Skin of body (tissue), 2 donors: ENCODE data around the gene OLFM4. TPM values are rescaled to one million over a fixed set of nuclear protein-coding genes. Genes with fewer than 3 reads are reported as not detected.
A peak's percentile ranks its signal among the peaks of the same experiment; 100 is the strongest.

Source experiments
- DNase-seq: peaks from one replicate; lab custom pipeline; 2025; lab: John Stamatoyannopoulos, UW
- total RNA-seq: library from RNA; depleted of rRNA; stranded (reverse); fragments of >200 nt; gene quantifications from one replicate; pipeline ENCODE4 v1.2.3, GENCODE V29; 2014

OLFM4 gene
- total RNA-seq, 1 donor from 2014 or later = 30.1 TPM

DNA sequence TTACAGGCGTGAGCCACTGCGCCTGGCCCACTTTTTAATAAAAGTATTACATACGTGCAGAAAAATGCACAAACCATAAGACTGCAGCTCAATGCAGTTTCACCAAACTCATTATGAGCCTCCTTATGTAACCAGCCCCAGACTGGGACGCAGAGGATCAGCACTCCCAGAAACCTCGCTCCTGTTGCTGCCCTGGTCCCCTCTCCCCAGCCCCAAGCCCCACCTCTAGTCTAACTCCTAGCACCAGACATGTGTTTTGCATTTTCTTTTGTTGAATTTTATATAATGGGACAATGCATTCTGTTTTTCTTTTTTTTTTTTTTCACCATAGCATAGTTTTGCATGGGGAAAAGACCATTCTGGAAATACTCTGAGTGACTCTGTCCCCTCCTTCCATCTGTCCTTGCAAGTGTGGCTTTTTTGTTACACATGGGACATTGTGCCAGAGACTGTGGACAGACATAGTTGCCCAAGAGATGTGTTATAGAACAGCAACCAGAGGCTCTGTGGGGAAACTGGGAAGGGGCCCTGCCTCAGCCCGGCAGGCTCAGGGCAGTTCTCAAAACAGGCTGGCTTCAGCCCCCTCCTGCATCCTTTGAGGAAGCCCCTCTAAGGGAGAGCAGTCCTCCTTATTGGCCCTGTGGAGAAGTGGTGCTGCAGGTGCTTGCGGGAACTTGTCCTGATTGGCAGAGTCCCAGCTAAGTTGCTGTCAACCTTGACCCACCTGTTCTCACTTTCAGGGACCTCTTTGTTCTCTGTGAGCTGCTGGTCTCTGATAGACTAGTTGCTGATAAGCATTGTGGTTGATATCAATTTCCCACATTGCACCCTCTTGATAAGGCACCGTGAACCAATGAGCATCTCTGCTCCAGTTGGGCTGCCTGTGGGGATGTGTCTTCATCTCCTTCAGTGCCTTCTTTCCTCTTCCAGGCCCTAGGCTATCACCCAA is 13.8 kb upstream of the OLFM4 start:
- peak; percentile 18 for DNase-seq

DNA sequence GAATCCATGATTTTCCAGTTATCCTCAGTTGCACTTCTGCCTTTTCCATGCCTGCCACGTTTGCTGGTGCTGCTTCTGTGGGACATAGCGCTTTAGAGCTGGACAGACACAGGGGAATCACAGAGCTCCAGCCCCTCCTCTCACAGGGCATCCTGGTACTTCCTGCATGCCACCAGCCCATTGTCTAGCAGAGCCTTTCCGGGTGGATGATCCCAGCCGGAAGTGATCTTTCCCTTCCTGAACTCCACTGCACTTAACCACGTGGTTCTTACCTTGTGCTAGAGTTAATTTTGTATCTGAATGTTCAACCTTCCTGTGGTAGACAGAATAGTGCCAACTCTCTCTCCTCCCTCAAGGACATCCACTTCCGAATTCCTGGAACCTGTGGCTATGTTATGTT is 12.6 kb upstream of the OLFM4 start:
- no peak for DNase-seq

DNA sequence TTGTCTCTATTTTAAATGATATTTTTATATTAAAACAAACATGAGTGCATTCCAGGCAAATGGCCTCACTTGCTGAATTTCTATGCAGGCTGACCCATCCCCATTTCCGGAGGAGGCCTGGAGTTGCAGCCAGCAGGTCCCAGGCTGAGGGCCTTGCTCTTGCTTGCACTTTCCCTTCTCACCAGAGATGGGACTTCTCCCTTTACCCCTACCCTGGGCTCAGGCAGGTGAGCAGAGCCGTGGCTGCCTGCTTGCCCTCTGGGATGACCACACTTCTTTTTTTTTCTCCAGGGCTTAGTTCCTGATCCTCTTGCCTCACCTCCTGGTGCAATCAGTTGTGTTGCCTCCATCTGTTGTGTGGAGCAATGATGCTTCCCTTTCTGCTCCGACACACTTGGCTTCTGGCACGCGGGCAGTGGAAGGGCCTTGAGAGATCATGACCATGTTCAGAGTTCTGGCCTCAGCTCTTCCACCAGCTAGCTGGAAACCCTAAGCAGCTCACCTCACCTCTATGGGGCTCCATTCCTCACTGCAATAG is 11.1 kb upstream of the OLFM4 start:
- no peak for DNase-seq

DNA sequence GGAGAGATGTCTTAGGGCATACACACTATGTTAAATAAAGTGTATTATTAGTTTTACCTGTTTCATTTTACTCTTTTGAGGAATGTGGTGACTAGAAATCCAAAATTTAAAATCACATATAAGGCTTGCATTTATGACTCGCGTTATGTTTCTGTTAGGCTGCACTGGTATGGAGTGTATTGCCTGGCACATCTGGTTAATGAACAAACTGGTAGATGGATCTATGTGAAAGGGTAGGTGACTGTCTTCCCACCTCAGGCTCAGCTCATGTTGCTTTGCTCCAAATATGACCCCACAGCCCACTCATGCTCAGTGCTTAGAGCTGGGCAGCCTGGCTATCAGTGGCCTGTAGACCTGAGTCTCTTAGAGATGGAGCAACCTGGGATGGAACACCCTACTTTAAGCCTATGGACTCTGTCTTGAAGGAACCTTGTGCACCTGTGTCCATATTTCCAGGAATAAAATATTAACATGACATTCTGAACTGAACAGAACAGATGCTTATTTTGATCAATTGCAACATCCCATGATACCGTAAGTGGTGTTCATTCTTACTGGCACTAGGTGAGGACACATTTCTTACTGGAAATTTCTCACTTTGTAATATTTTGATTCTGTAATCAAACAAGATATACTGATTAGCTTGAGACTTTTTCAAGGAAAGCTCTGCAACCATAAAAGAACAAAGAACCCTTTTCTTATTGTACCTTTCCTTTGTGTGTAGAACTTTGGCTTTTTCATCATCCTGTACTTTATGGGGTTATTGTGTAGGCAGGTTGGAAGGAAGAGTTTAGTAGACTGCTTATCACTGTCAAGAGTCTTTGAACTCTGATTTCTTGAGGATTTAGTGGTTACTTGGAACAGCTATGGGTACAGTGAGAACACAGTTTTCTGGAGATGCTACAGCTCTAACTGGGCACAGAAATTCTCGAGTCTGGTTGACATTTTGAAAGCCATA is 9.6 kb upstream of the OLFM4 start:
- no peak for DNase-seq

DNA sequence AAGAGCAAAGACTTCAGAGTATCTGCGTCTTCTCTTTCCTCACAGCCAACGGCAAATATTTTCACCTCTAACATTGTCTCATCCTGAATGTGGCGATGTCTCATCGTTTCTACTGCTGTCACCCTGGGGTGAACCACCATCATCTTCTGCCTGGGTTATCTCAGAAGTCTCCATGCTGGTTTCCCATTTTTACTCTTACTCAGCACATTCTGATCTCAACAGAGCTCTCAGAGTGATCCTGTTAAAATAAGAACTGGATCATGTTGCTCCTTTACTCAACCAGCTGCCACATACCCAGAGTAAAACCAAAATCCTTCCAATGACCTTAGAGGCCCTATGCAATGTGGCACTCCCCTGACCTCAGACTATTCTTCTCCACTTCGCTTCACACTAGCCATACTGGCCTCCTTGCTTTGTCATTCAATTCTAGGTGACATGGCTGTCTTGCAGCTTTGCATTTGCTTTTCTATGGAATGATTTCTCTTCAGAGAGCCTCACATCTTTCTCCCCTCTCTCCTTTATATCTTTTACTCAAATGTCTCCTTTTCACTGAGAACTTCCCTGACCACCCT is 7.8 kb upstream of the OLFM4 start:
- no peak for DNase-seq

DNA sequence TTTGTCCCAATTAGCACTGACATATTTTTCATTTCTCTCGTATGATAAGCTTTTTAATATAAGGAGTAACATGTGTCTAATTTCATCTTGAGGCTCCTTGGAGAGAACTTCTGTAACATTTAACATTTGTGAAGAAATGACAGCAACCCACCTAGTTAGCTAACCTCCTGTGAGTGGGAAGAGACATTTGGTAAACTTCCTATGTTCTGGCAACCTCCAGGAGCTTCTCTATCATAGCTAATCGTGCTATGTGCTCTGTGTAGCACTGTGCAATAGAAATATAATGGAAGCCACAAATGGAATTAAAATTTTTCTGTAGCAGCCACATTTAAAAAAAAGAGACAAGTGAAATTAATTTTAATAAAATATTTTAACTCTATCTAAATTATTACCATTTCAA is 5.4 kb upstream of the OLFM4 start:
- no peak for DNase-seq

DNA sequence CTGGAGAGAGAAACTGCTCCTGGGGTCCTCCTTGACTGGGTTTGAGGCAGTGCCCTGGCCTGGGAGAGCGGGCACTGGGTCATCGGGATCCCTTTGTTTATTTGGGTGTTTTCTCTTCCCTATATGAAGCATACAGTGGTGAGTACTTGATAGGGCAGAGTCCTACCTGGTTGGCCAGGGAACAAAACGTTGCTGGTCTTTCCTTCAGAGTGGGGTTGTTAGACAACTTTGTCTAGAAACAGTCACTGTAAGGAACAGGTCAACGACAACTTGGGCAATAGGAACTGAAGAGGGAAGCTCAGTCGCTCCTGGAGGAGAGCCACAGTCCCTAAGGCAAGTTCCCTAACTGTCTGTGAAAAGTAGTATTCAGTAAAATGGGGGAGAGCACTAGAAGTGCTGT is 550 bp upstream of the OLFM4 start:
- no peak for DNase-seq

DNA sequence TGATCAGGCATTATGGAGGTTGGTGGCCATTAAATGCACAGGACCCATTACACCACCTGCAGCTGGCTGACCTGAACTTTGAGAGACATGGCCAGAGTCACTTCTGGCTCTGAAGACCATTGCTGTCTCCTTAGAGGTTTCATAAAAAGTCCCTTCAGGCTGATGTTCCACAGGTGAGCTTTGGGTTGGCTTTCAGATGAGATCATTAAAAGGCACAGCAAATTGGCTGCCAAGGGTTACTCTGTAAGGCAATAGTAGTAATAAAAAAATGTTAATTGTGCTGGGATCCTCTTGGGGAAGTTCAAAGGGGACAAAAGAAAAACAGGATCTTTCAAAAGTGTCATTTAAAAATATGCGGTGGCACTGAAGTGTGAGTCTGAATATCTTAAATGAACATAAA is 4.2 kb downstream of the OLFM4 start:
- DNase-seq = no peak

DNA sequence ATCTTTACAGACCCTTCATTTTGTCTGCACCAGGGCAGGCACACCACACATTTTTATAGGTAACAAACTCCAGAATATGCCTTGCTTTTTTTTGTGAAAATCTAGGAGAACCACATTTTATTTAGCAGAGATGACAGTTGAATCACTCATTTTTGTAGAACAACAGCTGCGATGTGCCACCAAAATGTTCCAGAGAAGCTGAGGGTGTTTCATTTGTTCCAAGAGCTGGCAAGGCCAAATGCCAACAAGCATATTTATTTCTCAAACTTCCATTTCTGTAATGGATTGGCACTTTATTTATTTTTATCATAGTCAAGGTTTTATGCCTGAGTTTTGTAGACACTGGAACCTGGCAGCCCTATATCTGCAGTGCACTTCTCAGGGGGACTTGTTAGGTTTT is 10.4 kb downstream of the OLFM4 start:
- no peak for DNase-seq

DNA sequence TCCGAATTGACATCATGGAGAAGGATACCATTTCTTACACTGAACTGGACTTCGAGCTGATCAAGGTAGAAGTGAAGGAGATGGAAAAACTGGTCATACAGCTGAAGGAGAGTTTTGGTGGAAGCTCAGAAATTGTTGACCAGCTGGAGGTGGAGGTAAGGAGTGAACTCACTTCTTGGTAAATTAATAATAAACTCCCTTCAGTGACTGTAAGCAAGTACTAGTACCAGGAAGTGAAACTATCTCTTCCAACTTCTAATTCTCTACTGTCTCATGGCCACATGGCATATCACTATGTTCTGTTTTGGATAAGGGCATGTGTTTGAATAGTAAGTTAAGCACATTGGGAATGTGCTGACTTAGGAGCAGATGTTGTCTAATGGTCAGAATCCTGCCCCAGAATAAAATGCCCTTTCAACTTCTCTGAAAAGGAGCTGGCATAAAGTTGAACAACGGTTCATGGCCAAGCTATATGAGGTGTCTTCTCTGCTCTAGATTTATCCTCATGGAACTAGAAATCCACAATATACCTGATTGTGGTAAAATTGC is 13.4 kb downstream of the OLFM4 start:
- no peak for DNase-seq

DNA sequence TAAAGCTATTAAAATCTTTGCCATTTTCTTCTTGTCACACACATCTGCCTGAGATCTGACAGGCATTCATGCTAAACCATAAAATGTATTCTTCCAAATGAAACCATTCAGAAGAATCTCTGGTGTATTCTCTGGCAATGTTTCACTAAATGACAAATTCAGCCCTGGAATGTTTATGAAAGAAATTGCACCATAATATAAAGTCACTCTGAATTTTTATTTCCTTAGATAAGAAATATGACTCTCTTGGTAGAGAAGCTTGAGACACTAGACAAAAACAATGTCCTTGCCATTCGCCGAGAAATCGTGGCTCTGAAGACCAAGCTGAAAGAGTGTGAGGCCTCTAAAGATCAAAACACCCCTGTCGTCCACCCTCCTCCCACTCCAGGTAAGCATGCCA is 14.3 kb downstream of the OLFM4 start:
- peak; percentile 66 for DNase-seq

DNA sequence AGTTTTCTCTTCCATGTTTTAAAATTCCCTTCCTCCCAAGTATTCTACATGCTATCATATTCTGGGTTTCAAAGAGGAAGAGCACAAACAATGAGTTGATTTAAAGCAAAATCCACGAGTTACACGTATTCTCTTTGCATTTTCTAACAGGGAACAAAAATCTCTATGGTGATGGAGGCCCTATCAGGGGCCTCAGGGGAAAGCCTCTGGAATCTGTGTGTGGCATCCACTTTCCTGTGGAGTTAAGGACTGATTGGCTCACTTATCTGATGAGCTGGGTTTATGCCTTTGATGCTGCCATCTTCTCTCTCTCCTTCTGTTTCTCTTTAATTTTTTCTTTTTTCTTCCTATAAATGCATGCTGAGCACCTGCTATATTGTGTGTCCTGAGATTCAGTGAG is 14.8 kb downstream of the OLFM4 start:
- no peak for DNase-seq

DNA sequence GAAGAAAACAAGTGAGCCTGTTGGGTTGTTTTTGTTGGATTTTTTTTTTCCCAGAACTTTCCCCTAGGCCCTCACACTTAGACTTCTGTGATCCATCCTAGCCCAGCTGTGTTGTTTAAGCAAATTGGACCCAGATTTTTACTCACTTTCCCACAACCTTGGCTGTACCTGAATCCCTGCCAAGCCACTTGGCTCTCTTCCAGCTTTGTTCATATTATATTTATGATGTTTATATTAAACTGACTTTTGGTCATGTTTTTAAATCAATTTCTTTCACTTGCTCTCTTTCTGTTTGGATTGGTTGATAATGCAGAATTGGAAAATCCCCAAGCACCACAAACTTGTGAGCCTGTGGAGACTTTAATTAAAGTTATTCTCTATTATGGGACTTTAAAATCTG is 16.6 kb downstream of the OLFM4 start:
- peak; percentile 87 for DNase-seq

DNA sequence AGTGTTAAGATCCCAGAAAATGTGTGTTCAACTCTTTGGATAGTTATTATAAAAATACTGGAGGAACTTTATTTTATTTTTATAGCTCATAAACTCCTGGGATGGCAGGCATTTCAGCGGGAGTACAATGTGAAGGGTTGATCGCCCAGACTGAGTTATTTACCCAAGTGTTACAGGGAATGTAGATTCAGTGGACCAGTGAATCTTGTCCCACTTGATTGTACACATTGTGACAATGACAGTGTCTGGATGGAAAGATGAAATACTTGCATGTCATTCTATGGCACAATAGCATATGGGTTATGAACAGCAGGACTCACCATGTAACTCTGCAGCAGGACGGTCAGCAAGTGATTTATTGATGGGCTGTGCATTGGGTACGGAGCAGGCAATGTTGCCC is 20.3 kb downstream of the OLFM4 start:
- no peak for DNase-seq

DNA sequence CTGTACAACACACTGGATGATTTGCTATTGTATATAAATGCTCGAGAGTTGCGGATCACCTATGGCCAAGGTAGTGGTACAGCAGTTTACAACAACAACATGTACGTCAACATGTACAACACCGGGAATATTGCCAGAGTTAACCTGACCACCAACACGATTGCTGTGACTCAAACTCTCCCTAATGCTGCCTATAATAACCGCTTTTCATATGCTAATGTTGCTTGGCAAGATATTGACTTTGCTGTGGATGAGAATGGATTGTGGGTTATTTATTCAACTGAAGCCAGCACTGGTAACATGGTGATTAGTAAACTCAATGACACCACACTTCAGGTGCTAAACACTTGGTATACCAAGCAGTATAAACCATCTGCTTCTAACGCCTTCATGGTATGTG is 21.5 kb downstream of the OLFM4 start:
- DNase-seq = no peak

DNA sequence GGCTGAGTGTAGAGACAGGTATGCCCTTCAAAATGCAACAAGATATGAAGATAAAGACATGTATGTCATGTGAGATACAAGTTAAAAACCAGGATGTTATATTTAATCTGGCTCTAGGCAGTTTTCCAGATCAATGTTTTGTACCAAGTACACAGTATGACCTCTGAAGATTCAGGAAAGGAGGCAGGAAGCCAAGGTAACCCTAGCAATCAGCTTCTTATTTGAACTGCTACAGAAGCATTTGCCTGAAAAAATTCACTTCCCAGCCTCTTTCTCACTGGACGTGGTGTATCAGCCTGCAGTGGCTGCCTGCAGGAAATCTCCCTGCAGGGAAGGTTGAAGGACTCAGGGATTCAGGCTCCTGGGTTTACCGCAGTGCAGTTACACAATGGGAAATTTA is 24.1 kb downstream of the OLFM4 start:
- no peak for DNase-seq

DNA sequence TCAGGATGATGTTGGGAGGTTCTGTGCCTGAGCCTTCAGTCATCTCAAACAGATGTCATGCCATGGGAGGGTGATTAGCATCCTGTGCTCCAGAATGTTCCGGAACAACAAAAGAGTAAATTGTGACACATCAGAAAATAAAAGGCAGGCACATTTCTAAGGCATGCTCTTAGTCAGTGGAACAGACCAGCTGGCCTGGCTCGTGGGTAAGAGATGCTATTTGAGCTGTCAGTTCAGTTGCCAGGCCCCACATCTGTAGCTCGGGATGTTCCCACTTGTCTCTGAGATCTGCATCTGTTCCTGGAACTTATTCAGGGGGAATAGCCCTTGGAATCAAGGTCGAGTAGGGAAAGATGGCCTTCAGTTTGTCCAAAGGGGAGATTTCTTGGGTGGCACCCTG is 26.0 kb downstream of the OLFM4 start:
- peak; percentile 31 for DNase-seq

DNA sequence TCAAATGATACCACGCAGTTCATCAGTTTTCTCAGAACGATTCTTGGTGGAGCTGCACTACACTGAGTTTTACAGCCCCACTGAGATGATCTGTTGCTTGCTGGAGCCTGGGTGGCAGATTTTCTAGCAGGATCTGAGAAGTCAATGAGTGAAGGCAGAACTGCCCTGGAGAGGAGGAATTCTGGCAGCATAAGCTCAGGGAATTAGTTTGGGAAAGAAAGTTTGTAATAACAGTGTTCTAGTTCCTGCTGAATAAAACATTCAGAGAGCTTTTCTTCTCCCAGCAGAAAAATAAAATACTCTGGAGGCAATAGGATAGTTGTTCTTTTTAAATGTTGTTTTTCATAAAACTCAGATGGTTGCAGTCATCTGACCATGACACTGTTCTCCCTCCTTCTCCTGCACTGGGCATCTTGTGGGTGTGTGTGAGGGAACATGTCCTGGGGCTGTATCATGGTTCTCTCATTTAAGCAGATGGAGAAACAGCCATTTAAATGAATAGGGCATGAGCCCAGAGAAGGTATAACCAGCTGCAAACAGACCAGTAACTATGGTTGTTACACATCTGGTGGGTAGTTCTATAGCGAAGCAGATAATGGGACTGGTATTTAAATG is 29.6 kb downstream of the OLFM4 start:
- DNase-seq = no peak

DNA sequence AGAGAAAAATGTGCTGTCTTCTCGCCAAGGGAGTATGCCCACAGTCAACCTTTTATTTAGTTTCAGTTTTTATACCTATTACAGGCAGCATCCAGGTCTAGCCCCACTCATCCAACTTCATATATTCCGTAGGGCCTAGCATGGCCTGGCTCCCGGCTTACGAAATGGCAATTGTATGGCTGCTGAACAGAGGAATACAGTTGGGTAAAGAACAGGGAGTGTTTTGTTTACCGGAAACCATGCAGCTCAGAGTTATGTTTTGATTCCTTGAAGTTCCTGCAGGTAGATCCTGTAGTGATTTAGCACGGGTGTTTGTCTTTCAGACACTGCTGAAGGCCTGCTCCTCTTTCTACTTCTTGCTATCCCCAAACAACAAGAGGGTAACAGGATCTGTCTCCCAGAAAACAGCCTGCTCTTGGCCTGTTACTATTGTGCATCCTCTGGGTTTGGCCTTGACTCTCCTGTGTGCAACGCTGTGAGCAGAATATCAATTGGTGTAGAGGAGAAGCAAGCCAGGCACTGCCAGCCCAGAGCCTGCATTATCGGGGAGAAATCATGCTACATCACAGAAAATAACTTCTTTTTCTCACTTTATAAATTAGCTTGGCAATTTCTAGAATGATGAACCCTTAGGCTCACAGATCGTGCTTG is 32.4 kb downstream of the OLFM4 start:
- DNase-seq = no peak

DNA sequence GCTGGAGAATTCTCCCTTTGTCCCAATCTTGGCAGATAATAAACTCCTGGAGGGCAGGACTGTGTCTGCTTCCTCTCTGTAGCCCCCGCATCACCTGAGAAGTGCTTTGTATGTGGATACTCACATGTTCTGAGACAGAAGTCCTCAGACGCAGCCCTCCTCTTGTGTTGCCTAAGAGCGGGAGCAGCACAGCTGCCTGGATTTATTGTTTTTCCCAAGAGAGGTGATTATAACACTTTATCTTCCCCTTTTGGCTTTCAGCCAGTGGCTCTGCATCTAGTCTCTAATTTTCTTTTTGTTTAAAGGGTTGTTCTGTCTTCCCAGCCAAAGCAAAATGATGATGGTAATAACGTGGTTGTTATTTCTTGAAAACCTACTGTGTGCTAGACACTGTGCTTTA is 36.1 kb downstream of the OLFM4 start:
- peak; percentile 37 for DNase-seq
